Posterior vena cava (tissue), 2 donors: ENCODE results near the gene OTUB2. TPM values are rescaled to one million over a fixed set of nuclear protein-coding genes. Genes with fewer than 3 reads are reported as not detected.

Source experiments
- DNase-seq: peaks from one replicate; pipeline ENCODE4 v3.0.0-alpha.2; 2020; ENCODE audit warnings: low spot score
- intact Hi-C, 2 donors: fragments of 100-400 bp; cut with DNase I; formaldehyde crosslinking; loops; one replicate each; pipeline versions ENCODE4 v1.14.1 to v1.14.2; 2022 to 2023
- total RNA-seq, 2 donors: library from RNA; stranded (reverse); fragmentation: NEBNext Ultra II Directional; extraction: Animal tissue kit (Norgen Biotek cat#: 25700); gene quantifications; one replicate each; pipeline ENCODE4 v1.2.1, GENCODE V29; 2021
- donor health status: DM: yes; HTN: yes; CAD: no.
- donor health status: DM: yes; HTN: yes; CAD: no.

The OTUB2 gene
- total RNA-seq, 2 donors from 2014 or later, result 0.37 to 1.2 TPM

GRCh38 chr14:94077111-94077821 is 51.1 kb downstream of the OTUB2 start:
- intact Hi-C loops, result no loop called here
- no peak for DNase-seq

DNA sequence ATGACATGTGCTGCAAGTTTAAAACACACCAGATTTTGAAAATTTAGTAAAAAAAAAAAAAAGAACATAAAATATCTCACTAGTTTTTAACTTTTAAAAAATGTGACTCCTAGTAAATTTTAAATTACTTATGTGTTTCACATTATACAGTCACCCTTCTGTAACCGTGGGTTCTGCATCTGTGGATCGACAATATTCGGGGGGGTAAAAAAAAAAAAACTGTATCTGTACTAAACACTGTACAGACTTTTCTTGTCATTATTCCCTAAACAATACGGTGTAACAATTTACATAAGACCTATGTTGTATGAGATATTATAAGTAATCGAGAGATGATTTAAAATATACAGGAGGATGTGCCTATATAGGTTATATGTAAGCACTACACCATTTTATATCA is 51.7 kb downstream of the OTUB2 start:
- intact Hi-C loops, result no loop called here
- no peak for DNase-seq

GRCh38 chr14:94079891-94080620 is 53.9 kb downstream of the OTUB2 start:
- DNase-seq, result no peak

DNA sequence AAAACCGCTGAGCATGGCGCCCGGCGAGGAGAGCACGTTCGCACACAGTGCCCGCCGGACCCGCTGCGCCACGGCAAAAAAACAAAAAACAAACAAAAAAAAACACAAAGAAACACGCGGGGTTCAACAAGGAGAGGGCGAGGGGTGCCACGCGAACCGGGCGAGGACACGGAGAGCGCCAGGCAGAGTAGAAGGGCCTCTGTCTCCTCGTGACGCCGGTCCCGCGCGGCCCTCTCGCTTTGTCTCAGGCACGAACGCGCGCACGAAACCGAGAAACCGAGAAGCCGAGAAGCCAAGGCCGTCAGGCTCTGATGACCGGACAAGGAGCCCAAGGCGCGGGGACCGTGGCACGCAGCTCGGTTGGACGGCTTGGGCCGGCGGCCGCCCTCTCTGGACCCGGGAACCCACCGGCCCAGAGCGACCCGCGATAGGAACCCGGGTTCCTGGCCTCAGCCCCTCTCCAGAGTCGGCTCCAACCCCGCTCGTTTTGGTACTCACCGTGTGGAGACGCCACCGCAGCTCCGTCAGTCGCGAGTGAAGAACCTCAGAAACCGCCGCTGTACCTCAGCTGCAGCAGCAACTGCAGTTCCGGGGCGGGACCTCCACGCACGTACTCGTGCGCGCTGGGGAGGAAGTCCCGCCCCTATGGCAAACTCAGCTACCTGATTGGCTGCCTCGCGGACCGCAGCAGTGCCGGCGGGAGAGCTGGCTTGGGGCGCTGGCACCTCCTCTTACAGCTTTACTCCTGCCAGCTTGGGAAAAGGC is 54.7 kb downstream of the OTUB2 start, which contains the start of the genes DDX24 and IFI27L1:
TSS of gene DDX24 (minus strand) at position 582 of the 765 bp plus-strand sequence. CDS start 1,460 bp downstream, outside the sequence.
TSS of gene IFI27L1 (plus strand) at position 690 of the 765 bp plus-strand sequence. CDS start 15,628 bp downstream, outside the sequence.
- intact Hi-C loops, result no loop called here

More at GRCh38 chr14:94079891-94080620, 53.9 kb downstream of the OTUB2 start:
- intact Hi-C loops, result no loop called here

DNA sequence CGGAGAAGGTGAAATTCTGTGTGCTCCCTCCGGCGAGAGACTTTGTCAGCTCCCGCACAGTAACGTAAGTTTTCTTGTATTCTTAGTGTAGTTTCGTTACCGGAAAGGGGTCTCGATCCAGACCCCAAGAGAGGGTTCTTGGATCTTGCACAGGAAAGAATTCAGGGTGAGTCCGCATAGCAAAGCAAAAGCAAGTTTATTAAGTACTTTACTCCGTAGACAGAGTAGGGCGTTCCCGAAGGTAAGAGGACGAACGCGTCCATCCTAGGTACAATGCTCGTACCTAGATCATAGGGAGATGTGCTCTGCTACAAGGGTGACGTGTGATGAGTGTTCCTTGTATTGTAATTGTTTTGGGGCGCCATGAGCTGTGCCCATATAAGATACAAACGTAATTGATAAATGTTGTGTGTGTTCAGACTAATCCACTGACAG is 55.3 kb downstream of the OTUB2 start:
- DNase-seq, result no peak
- intact Hi-C loops, result no loop called here

More for the DNA sequence above, 54.7 kb downstream of the OTUB2 start, which contains the start of the genes DDX24 and IFI27L1:
- DNase-seq, result peak; percentile 99

DNA sequence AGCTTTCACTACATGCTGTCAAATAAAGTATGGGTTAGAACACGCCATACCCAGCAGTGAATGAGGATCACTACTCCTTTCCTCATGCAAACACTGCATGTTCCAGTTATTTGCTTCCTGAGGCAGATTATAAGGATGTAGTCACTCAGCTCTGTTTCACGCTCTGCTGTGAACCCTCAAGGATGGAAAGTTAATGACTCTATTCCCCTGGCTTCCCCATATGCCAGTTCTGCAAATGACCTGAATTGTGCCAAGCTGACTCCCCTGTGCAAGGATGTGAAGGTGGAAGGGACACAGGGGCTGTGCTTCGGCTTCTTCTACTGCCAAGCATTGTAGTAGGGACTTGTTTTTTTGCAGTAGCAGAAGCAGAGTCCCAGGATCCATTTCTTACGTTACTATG is 61.8 kb downstream of the OTUB2 start:
- DNase-seq, result no peak
- intact Hi-C loops, result no loop called here

- intact Hi-C loops, result no loop called here
Observed at GRCh38 chr14:94088516-94088915, 62.4 kb downstream of the OTUB2 start.

GRCh38 chr14:94089479-94089878 is 63.3 kb downstream of the OTUB2 start:
- intact Hi-C loops, result no loop called here
- DNase-seq, result no peak

More at GRCh38 chr14:94088516-94088915, 62.4 kb downstream of the OTUB2 start:
- DNase-seq, result no peak

- intact Hi-C loops, result no loop called here
- DNase-seq, result no peak
Observed at GRCh38 chr14:94093418-94093817, 67.3 kb downstream of the OTUB2 start.

DNA sequence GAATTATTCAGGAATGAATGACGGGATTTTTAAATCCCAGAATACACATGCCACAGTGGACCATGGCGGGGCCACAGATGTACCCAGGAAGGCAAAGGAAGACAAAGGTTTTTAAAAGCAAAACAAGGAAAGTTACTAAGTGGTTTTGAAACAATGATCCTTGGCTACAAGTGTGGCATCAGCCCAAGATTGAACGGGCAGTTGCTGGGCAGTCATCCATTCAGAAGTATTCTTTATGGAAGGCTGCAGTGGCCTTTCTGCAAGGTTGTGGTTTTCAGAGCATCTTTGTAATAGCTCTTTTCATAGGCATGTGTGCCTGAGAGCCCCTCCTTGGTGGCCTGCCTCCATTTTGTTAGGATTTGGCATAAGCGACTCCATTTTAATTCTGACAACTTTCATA is 71.0 kb downstream of the OTUB2 start:
- DNase-seq, result no peak
- intact Hi-C loops, result no loop called here

Other genes with a start within 250 kb of the OTUB2 start
- 1 to 10 TPM; 5.0 to 9.6 TPM for gene PRIMA1, start 237.9 kb upstream of the OTUB2 start, total RNA-seq
- gene FAM181A, start 99.0 kb upstream of the OTUB2 start, total RNA-seq, result not detected
- gene ASB2, start 49.8 kb upstream of the OTUB2 start, total RNA-seq, result 10 to 100 TPM; 60.0 to 66.5 TPM
- gene CCDC197, start 29.0 kb upstream of the OTUB2 start, total RNA-seq, result not detected
- gene DDX24, start 54.9 kb downstream of the OTUB2 start, total RNA-seq, result 100 to 1,000 TPM; 166 to 175 TPM
- gene IFI27L1, start 55.0 kb downstream of the OTUB2 start, total RNA-seq, result 10 to 100 TPM; 11.2 to 21.7 TPM
- 100 to 1,000 TPM; 122 to 282 TPM for gene IFI27, start 84.4 kb downstream of the OTUB2 start, total RNA-seq
- 10 to 100 TPM; 39.7 to 43.1 TPM for gene IFI27L2, start 103.3 kb downstream of the OTUB2 start, total RNA-seq
- gene PPP4R4, start 148.0 kb downstream of the OTUB2 start, total RNA-seq, result under 1 TPM; 0.32 to 0.38 TPM